Osteocyte (in vitro differentiated cells): ENCODE results near the gene WNT3A. TPM values are rescaled to one million over a fixed set of nuclear protein-coding genes. Genes with fewer than 3 reads are reported as not detected.

Experiments used
- DNase-seq: peaks from one replicate; pipeline ENCODE4 v3.0.0; 2021; ENCODE audit warnings: mixed read lengths; ENCODE audit not compliant: unreplicated experiment; ENCODE audit errors: extremely low spot score
- H3K27ac Mint-ChIP-seq: one replicate; pipeline ENCODE4 v1.8.0; 2021; ENCODE audit warnings: mild to moderate bottlenecking, mixed read lengths; ENCODE audit not compliant: unreplicated experiment
- H3K27me3 Mint-ChIP-seq: one replicate; pipeline ENCODE4 v1.8.0; 2021; ENCODE audit warnings: mixed read lengths; ENCODE audit not compliant: unreplicated experiment
- H3K36me3 Mint-ChIP-seq: one replicate; pipeline ENCODE4 v1.8.0; 2021; ENCODE audit warnings: mixed read lengths; ENCODE audit not compliant: unreplicated experiment
- H3K4me1 Mint-ChIP-seq: one replicate; pipeline ENCODE4 v1.8.0; 2021; ENCODE audit warnings: mixed read lengths; ENCODE audit not compliant: unreplicated experiment
- H3K4me3 Mint-ChIP-seq: one replicate; pipeline ENCODE4 v1.8.0; 2021; ENCODE audit warnings: mild to moderate bottlenecking, moderate library complexity, mixed read lengths; ENCODE audit not compliant: unreplicated experiment
- H3K9me3 Mint-ChIP-seq: one replicate; pipeline ENCODE4 v1.8.0; 2021; ENCODE audit warnings: mixed read lengths; ENCODE audit not compliant: unreplicated experiment
- CTCF ChIP-seq: fragments of 200-600 bp; sonication (generic); IDR thresholded peaks from 2 replicates; pipeline ENCODE4 v1.5.0; 2021; ENCODE audit warnings: antibody characterized with exemption, mild to moderate bottlenecking, moderate library complexity
- total RNA-seq: library from RNA; stranded (reverse); gene quantifications from 2 replicates; pipeline ENCODE4 v1.2.1, GENCODE V29; 2021

Gene WNT3A
- total RNA-seq, 1 donor from 2014 or later: not detected

GRCh38 chr1:228061411-228062084 lies 54.8 kb downstream of the WNT3A start:
- H3K4me3 Mint-ChIP-seq: no peak overlapping the region
- no peaks in the 10 kb centered on the region for H3K9me3 Mint-ChIP-seq
- DNase-seq: no peak
- TF ChIP-seq CTCF: no peak
- H3K27me3 Mint-ChIP-seq: peaks cover 41% of the 10 kb centered on the region
- H3K27ac Mint-ChIP-seq: no peak overlapping the region
- H3K36me3 Mint-ChIP-seq: no peaks in the 10 kb centered on the region
- H3K4me1 Mint-ChIP-seq: peaks cover 3% of the 10 kb centered on the region

- peaks cover 41% of the 10 kb centered on the region for H3K27me3 Mint-ChIP-seq
- no peaks in the 10 kb centered on the region for H3K36me3 Mint-ChIP-seq
- no peak overlapping the region for H3K27ac Mint-ChIP-seq
- H3K9me3 Mint-ChIP-seq: no peaks in the 10 kb centered on the region
- no peak overlapping the region for H3K4me3 Mint-ChIP-seq
- no peak for DNase-seq
- H3K4me1 Mint-ChIP-seq: peaks cover 3% of the 10 kb centered on the region
- TF ChIP-seq CTCF: no peak
These were observed 55.4 kb downstream of the WNT3A start for GRCh38 chr1:228062085-228062791.

GRCh38 chr1:228062812-228063211 lies 56.0 kb downstream of the WNT3A start:
- no peak for TF ChIP-seq CTCF
- H3K36me3 Mint-ChIP-seq: no peaks in the 10 kb centered on the region
- H3K4me1 Mint-ChIP-seq: peaks cover 3% of the 10 kb centered on the region
- no peak overlapping the region for H3K4me3 Mint-ChIP-seq
- no peak for DNase-seq
- H3K9me3 Mint-ChIP-seq: no peaks in the 10 kb centered on the region
- H3K27ac Mint-ChIP-seq: no peak overlapping the region
- H3K27me3 Mint-ChIP-seq: peaks cover 39% of the 10 kb centered on the region

- Mint-ChIP-seq H3K4me3 (no peak overlapping the region), H3K36me3 (no peaks in the 10 kb centered on the region), H3K27me3 (peaks cover 32% of the 10 kb centered on the region), H3K27ac (no peak overlapping the region), H3K9me3 (no peaks in the 10 kb centered on the region), H3K4me1 (peaks cover 3% of the 10 kb centered on the region)
- TF ChIP-seq CTCF: no peak
- DNase-seq: no peak
These were observed 56.7 kb downstream of the WNT3A start for GRCh38 chr1:228063251-228064191.
